Activated effector memory CD4-positive, alpha-beta T cell treated with Interleukin-2 at 50 U/mL for 16 hours (primary cell): ENCODE measurements around the gene LSM7.

ENCODE experiments used
- DNase-seq: peaks from one replicate; pipeline ENCODE4 v3.0.0-alpha.2; 2020

The LSM7 gene

DNA sequence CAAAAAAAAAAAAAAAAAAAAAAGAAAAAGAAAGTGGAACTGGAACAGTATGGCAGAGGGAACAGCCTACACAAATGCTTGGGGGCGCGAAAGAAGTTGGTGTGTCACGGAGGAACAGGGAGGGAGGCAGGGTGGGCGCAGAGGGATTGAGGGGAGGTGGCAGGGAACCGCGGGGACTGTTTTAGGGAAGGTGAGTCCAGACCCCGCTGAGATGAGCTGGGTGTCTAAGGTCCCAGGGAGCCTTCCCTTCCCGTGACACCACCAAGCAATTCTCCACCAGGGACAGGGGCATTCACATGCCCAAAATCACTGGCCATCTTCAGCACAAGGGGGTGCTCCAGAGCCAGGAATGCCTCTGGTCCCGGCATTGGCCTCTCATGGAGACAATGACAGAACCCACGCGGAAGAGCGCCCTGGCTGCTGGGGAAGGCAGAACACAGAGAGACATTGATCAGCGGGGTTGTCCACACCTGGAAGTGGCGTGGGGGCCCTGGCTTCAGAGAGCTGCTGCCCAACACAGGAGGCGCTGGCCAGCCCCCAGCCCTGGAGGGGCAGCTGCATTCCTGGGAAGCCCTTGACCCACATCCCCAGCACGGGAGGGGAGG is 53.4 kb downstream of the LSM7 start:
- DNase-seq = peak; percentile 41

DNA sequence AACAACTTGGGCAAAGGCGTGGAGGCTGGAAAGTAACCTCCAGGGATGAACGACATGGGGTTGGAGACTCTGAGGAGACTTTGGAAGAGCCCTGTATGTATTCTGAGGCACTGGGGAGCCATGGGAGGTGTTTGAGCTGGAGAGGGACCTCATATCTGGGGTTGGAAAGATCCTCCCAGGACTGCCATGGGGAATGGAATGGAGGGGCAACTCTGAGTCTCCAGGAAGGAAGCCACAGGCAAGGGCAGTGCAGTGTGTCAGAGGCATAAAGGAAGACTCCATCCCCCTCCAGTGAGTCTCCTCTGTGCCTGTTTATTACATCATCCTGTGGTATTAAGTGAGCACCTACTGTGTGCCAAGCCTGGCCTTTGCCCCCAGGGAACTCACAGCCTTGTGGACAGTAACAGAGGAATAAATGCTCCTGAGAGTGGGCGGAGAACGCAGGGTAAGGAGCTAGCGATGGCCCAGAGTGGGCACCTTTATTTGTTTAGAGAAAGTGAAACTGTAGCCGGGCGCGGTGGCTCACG is 54.1 kb downstream of the LSM7 start:
- DNase-seq = no peak

DNA sequence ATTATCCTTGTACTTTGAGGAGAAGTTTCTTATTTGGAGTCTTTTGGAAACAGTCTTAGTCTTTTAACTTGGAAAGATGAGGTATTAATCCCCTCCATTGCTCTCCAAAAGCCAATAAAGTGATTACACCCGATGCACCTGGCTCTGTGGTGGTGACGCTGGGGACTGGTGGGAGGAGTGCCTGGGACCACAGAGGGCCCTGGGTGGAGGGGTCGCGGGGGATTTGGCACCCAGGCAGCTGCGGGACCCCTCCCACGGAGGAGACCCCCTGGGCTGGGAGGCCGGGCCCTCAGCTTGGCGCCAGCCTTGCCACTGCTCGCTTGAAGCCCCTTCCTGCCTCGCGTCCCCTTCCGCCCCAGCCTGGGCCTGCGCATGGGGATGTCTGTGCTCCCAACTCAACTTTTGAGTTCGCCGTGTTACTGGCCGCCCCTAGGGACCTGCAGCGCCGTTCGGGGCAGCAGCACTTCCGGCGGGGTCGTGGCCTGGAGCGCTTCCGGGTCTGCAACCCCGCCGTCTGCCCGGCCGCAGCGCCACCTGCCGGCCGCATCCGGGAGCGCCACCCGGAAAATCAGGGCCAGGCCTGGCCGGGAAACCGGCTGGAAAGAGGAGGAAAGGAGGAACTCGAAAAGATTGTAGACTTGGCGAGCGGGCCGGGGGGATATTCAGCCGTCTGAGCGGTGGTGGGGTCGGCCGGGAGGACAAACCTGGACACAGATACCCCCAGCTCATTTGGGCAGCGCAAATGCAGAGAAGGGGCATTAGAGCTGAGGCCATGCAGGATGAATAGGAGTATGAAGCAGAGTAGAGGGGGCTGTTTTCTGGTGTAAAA is 54.8 kb downstream of the LSM7 start:
- DNase-seq = peak; percentile 63
